SU-DHL-6 (cell line): Measurements from ENCODE around the gene DHX30.

Source experiments
- H2AFZ ChIP-seq: fragments of 200-600 bp; sonication (generic); 2 replicates; pipeline ENCODE4 v1.6.1; 2014; ENCODE audit warnings: low read depth, mild to moderate bottlenecking, moderate library complexity, mixed read lengths, antibody characterized with exemption, low read length; ENCODE audit not compliant: severe bottlenecking
- H3F3A ChIP-seq: fragments of 200-600 bp; shearing (Covaris generic); 2 replicates; pipeline ENCODE4 v1.6.0; 2016; ENCODE audit warnings: antibody characterized with exemption, mild to moderate bottlenecking; ENCODE audit not compliant: insufficient read depth
- H3K27ac ChIP-seq: fragments of 200-600 bp; sonication (generic); 2 replicates; pipeline ENCODE4 v1.5.1; 2016; ENCODE audit warnings: low read depth, mild to moderate bottlenecking, low read length, moderate library complexity, mixed read lengths
- H3K27me3 ChIP-seq: fragments of 200-600 bp; sonication (generic), shearing (Covaris generic); 2 replicates; pipeline ENCODE4 v1.6.0; 2014; ENCODE audit warnings: mild to moderate bottlenecking, low read length
- H3K36me3 ChIP-seq: fragments of 200-600 bp; sonication (generic); 2 replicates; pipeline ENCODE4 v1.6.1; 2014; ENCODE audit warnings: mild to moderate bottlenecking, low read length, mixed read lengths
- H3K4me2 ChIP-seq: fragments of 300-600, 200-600 bp; shearing (Covaris generic), sonication (generic); 2 replicates; pipeline ENCODE4 v1.6.0; 2014; ENCODE audit warnings: low read length, low read depth, mild to moderate bottlenecking; ENCODE audit not compliant: poor library complexity, severe bottlenecking
- H3K4me3 ChIP-seq: fragments of 200-600 bp; sonication (generic); 2 replicates; pipeline ENCODE4 v1.5.1; 2014; ENCODE audit warnings: antibody characterized with exemption, low read length, mild to moderate bottlenecking, mixed read lengths; ENCODE audit not compliant: insufficient read depth, poor library complexity, severe bottlenecking
- H3K79me2 ChIP-seq: fragments of 200-600 bp; sonication (generic); 2 replicates; pipeline ENCODE4 v1.6.1; 2014; ENCODE audit warnings: mild to moderate bottlenecking, low read length, moderate library complexity; ENCODE audit not compliant: insufficient read depth
- H3K9ac ChIP-seq: fragments of 200-600 bp; sonication (generic); 2 replicates; pipeline ENCODE4 v1.7.0; 2014; ENCODE audit warnings: mild to moderate bottlenecking, low read length
- H3K9me2 ChIP-seq: fragments of 200-600 bp; sonication (generic); replicated peaks from 2 replicates; pipeline ENCODE4 v1.6.1; 2014; ENCODE audit warnings: low read length; ENCODE audit not compliant: insufficient read depth
- H3K9me3 ChIP-seq: fragments of 200-600 bp; sonication (generic); 2 replicates; pipeline ENCODE4 v1.6.1; 2014; ENCODE audit warnings: low read length, mixed read lengths; ENCODE audit not compliant: insufficient read depth
- H4K20me1 ChIP-seq: fragments of 200-600 bp; sonication (generic); 2 replicates; pipeline ENCODE4 v1.6.1; 2014; ENCODE audit warnings: low read depth, mild to moderate bottlenecking, antibody characterized with exemption, low read length, moderate library complexity, mixed read lengths
- CTCF ChIP-seq: fragments of 200-600 bp; sonication (generic); IDR thresholded peaks from one replicate; pipeline ENCODE4 v1.5.1; 2017; ENCODE audit warnings: antibody characterized with exemption, mild to moderate bottlenecking, low read length, moderate library complexity; ENCODE audit not compliant: insufficient read depth, poor library complexity, severe bottlenecking
- EZH2phosphoT487 ChIP-seq: fragments of 200-600 bp; sonication (generic), shearing (Covaris generic); conservative IDR thresholded peaks from 2 replicates; pipeline ENCODE4 v1.6.1; 2018; ENCODE audit warnings: mild to moderate bottlenecking, antibody characterized with exemption, low read length, moderate library complexity, mixed read lengths

Gene DHX30

GRCh38 chr3:47890126-47890827, 87.3 kb downstream of the DHX30 start:
- Histone ChIP-seq H3K4me3 (no peak overlapping the region), H3K79me2 (no peaks in the 10 kb centered on the region), H3K9me2 (no peaks in the 10 kb centered on the region), H3F3A (no peaks in the 10 kb centered on the region), H3K27ac (no peak overlapping the region), H3K9ac (no peak overlapping the region), H3K36me3 (no peaks in the 10 kb centered on the region), H3K9me3 (no peaks in the 10 kb centered on the region), H4K20me1 (no peaks in the 10 kb centered on the region), H2AFZ (no peak overlapping the region), H3K4me2 (no peak overlapping the region), H3K27me3 (no peaks in the 10 kb centered on the region)
- TF ChIP-seq EZH2phosphoT487 = no peak
- TF ChIP-seq CTCF = no peak

GRCh38 chr3:47890828-47891612, 88.1 kb downstream of the DHX30 start:
- no peak for TF ChIP-seq CTCF
- no peak for TF ChIP-seq EZH2phosphoT487
- Histone ChIP-seq H3K4me2 (no peak overlapping the region), H3K9ac (no peak overlapping the region), H3K9me3 (no peaks in the 10 kb centered on the region), H3K79me2 (no peaks in the 10 kb centered on the region), H3K9me2 (no peaks in the 10 kb centered on the region), H2AFZ (no peak overlapping the region), H3K36me3 (no peaks in the 10 kb centered on the region), H3K4me3 (no peak overlapping the region), H3K27ac (no peak overlapping the region), H3K27me3 (no peaks in the 10 kb centered on the region), H3F3A (no peaks in the 10 kb centered on the region), H4K20me1 (no peaks in the 10 kb centered on the region)

GRCh38 chr3:47891613-47892005, 88.7 kb downstream of the DHX30 start:
- H3K36me3 ChIP-seq = no peaks in the 10 kb centered on the region
- no peak overlapping the region for H3K27ac ChIP-seq
- H3K27me3 ChIP-seq = no peaks in the 10 kb centered on the region
- H3K4me2 ChIP-seq = no peak overlapping the region
- H2AFZ ChIP-seq = no peak overlapping the region
- no peak overlapping the region for H3K4me3 ChIP-seq
- no peaks in the 10 kb centered on the region for H3K79me2 ChIP-seq
- H3K9me2 ChIP-seq = no peaks in the 10 kb centered on the region
- no peaks in the 10 kb centered on the region for H3K9me3 ChIP-seq
- no peak overlapping the region for H3K9ac ChIP-seq
- TF ChIP-seq CTCF (no peak), EZH2phosphoT487 (no peak)
- H4K20me1 ChIP-seq = no peaks in the 10 kb centered on the region
- H3F3A ChIP-seq = no peaks in the 10 kb centered on the region
